Right lobe of liver (tissue), 6 donors: ENCODE results near the gene AXDND1. TPM values are rescaled to one million over a fixed set of nuclear protein-coding genes. Genes with fewer than 3 reads are reported as not detected.

ENCODE experiments used
- ATAC-seq, 4 donors: fragments of 200-7000 bp; cut with Tn5 transposase; one replicate each; pipeline ENCODE4 v1.9.1; 2020; ENCODE audit warnings: mild to moderate bottlenecking in 4 of 4, moderate library complexity in 4 of 4
- DNase-seq, 3 donors: peaks; one replicate each; pipeline ENCODE4 v3.0.0-alpha.2; 2020
- H3K27ac ChIP-seq, 3 donors: fragments of 200-600 bp; one replicate each; pipeline ENCODE4 v1.8.0; 2022
- H3K27me3 ChIP-seq, 2 donors: fragments of 200-600 bp; one replicate each; pipeline ENCODE4 v1.8.0; 2022
- H3K36me3 ChIP-seq, 4 donors: fragments of 200-600 bp; sonication (generic) in 1 of 4; one replicate each; pipeline versions ENCODE4 v1.5.1 to v1.8.0; 2017 to 2022; ENCODE audit warnings: control low read depth in 1 of 4
- H3K4me1 ChIP-seq, 4 donors: fragments of 200-600 bp; sonication (generic) in 1 of 4; one replicate each; pipeline versions ENCODE4 v1.5.1 to v1.8.0; 2017 to 2022; ENCODE audit warnings: control low read depth in 1 of 4
- H3K4me3 ChIP-seq, 3 donors: fragments of 200-600 bp; one replicate each; pipeline ENCODE4 v1.8.0; 2022
- H3K9me3 ChIP-seq, 4 donors: fragments of 200-600 bp; sonication (generic) in 1 of 4; one replicate each; pipeline versions ENCODE4 v1.5.1 to v1.8.0; 2017 to 2022; ENCODE audit warnings: control low read depth in 1 of 4
- POLR2A ChIP-seq: fragments of 450-650 bp; IDR thresholded peaks from one replicate; pipeline ENCODE4 v1.6.1; 2017; ENCODE audit warnings: antibody characterized with exemption, mild to moderate bottlenecking
- WGBS: methylation state at CpG from one replicate; pipeline ENCODE4 v1.1.6; 2018; ENCODE audit warnings: low coverage, low lambda C conversion rate; ENCODE audit not compliant: insufficient coverage; ENCODE audit errors: missing lambda C conversion rate; 5-methylcytosine and 5-hydroxymethylcytosine counted together
- intact Hi-C, 2 donors: fragments of 100-400 bp; cut with DNase I; formaldehyde crosslinking; loops; one replicate each; pipeline versions ENCODE4 v1.11.2 to v1.14.1; 2022
- total RNA-seq, 6 experiments: library from RNA; depleted of rRNA in 2 of 6; stranded (reverse); fragments of >200 nt in 2 of 6; fragmentation: NEBNext Ultra II Directional in 3 of 6; extraction: Animal tissue kit (Norgen Biotek cat#: 25700) in 3 of 6; gene quantifications; one replicate each; pipeline versions ENCODE4 v1.1.0 to v1.2.4, GENCODE V29; 2016 to 2023
- TF ChIP-seq, protein P1 (sequence below), 4 donors: fragments of 200-600 bp in 3 of 4; fragments of 450-650 bp in 1 of 4; IDR thresholded peaks; one replicate each; pipeline versions ENCODE4 v1.5.1 to v1.8.0; 2016 to 2022; ENCODE audit warnings: antibody characterized with exemption in 4 of 4, mild to moderate bottlenecking in 2 of 4
- donor health status: DM: no; HTN: yes; CAD: no.
- donor health status: DM: no; HTN: no; CAD: no.
- donor health status: DM: no; HTN: no; CAD: no.
- donor health status: DM: no; HTN: yes; CAD: no.
- donor health status: DM: no; HTN: yes; CAD: no.

The AXDND1 gene
- total RNA-seq, 6 experiments from 2014 or later: 0.09 TPM; not detected in 5

DNA sequence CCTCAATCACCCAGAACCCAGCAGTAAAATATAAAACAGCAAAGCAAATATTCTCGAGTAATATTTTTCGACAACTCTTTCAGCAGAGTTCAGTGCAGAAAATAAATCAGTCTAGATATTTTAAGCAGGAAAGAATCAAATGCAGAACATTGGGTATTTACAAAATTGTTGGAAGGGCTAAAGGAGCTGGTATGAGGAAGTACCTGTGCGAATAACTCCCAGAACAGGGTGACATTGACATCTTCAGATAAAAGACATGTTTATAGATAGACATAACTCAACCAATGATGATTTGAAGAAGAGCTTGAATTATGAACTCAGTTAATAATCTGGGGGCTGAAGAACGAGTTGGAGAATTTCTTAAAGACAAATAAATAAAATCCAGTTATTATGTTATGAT lies 6.4 kb downstream of the AXDND1 start:
- ATAC-seq: no peak
- intact Hi-C loops: loop anchor here in 1 of 2 donors (10.0 kb wide), 1 partner anchor 117 kb away; no protein-coding TSS in a partner anchor

DNA sequence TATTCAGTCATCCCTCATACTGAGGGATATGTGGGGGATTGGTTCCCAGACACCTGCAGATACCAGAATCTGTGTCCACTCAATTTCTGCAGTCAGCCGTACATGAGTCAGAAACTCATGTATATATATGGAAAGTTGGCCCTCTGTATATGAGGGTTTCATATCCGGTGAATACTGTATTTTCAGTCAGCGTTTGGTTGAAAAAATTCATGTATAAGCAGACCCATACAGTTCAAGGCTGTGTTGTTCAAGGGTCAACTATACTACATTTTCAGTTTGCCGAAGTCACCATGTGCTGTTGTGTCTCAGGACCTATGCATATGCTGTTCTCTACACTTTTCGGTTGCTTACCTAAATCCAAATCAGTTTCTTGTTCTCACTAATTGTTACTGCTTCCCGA lies 10.5 kb downstream of the AXDND1 start:
- no peak overlapping the region for H3K27ac ChIP-seq
- H3K36me3 ChIP-seq: no peaks in the 10 kb centered on the region
- no peak overlapping the region for H3K4me3 ChIP-seq
- no peaks in the 10 kb centered on the region for H3K9me3 ChIP-seq
- no peaks in the 10 kb centered on the region for H3K4me1 ChIP-seq
- intact Hi-C loops: loop anchor here in 1 of 2 donors (10.0 kb wide), 1 partner anchor 121 kb away; no protein-coding TSS in a partner anchor
- H3K27me3 ChIP-seq: no peaks in the 10 kb centered on the region
- ATAC-seq (no peak), DNase-seq (no peak)
- TF ChIP-seq, protein P1, sequence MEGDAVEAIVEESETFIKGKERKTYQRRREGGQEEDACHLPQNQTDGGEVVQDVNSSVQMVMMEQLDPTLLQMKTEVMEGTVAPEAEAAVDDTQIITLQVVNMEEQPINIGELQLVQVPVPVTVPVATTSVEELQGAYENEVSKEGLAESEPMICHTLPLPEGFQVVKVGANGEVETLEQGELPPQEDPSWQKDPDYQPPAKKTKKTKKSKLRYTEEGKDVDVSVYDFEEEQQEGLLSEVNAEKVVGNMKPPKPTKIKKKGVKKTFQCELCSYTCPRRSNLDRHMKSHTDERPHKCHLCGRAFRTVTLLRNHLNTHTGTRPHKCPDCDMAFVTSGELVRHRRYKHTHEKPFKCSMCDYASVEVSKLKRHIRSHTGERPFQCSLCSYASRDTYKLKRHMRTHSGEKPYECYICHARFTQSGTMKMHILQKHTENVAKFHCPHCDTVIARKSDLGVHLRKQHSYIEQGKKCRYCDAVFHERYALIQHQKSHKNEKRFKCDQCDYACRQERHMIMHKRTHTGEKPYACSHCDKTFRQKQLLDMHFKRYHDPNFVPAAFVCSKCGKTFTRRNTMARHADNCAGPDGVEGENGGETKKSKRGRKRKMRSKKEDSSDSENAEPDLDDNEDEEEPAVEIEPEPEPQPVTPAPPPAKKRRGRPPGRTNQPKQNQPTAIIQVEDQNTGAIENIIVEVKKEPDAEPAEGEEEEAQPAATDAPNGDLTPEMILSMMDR (IDR thresholded peaks at IDR 0.05): no peak
- TF ChIP-seq POLR2A: no peak
- 78% methylated on average over 6 of the region's 6 CpGs for WGBS

More for the DNA sequence above, 6.4 kb downstream of the AXDND1 start:
- TF ChIP-seq, protein P1 (IDR thresholded peaks at IDR 0.05): no peak
- TF ChIP-seq POLR2A: no peak
- Histone ChIP-seq H3K36me3 (no peaks in the 10 kb centered on the region), H3K27ac (no peak overlapping the region), H3K4me1 (no peaks in the 10 kb centered on the region), H3K4me3 (no peak overlapping the region), H3K27me3 (no peaks in the 10 kb centered on the region), H3K9me3 (no peaks in the 10 kb centered on the region)
- 65% methylated on average over 4 of the region's 4 CpGs for WGBS
- no peak for DNase-seq

DNA sequence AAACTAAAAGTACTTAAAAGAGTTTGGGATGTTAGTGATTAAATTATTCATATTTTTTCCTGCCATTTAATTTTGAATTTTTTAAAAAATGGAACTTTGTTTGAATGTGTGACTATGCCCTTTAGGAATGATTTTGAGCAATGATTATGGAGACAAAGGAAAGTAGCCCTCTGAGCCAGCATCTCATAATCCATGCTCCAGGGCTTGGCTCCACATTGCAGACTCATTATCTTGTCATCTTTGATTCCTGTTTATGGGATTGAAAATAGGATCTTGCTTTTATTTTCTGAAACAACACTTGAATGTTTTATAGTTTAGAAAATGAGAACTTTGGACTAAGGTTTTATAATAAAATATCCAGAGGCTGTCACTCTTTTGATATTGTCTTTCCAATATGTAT lies 14.5 kb downstream of the AXDND1 start:
- H3K9me3 ChIP-seq: no peaks in the 10 kb centered on the region
- ATAC-seq (no peak), DNase-seq (no peak)
- no peak for TF ChIP-seq POLR2A
- TF ChIP-seq, protein P1 (IDR thresholded peaks at IDR 0.05): no peak
- intact Hi-C loops: no loop called here
- no peak overlapping the region for H3K4me3 ChIP-seq
- H3K36me3 ChIP-seq: no peaks in the 10 kb centered on the region
- no peaks in the 10 kb centered on the region for H3K4me1 ChIP-seq
- no peaks in the 10 kb centered on the region for H3K27me3 ChIP-seq
- no peak overlapping the region for H3K27ac ChIP-seq

DNA sequence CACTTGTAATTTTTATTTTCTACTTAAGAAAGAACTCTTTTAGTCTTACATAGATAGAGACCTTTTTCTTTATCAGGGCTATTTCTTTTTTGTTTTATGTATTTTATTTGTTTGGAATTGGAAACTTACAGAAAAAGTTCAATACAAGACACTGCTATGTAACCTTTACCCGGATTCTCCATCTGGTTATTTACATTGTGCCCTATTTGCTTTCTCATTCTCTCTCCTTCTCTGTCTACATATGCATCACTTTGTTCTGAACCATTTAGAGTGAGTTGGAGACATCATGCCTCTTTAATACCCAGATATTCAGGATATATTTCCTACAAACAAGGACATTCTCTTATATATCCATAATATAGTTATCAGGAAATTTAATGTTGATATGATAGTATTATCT lies 18.3 kb downstream of the AXDND1 start:
- H3K27me3 ChIP-seq: no peaks in the 10 kb centered on the region
- TF ChIP-seq, protein P1 (IDR thresholded peaks at IDR 0.05): no peak
- no peak for TF ChIP-seq POLR2A
- 40% methylated on average over 1 of the region's 1 CpG for WGBS
- no peak overlapping the region for H3K27ac ChIP-seq
- no peaks in the 10 kb centered on the region for H3K9me3 ChIP-seq
- ATAC-seq: no peak
- H3K4me1 ChIP-seq: no peaks in the 10 kb centered on the region
- no peak overlapping the region for H3K4me3 ChIP-seq
- DNase-seq: no peak
- H3K36me3 ChIP-seq: no peaks in the 10 kb centered on the region
- intact Hi-C loops: no loop called here

DNA sequence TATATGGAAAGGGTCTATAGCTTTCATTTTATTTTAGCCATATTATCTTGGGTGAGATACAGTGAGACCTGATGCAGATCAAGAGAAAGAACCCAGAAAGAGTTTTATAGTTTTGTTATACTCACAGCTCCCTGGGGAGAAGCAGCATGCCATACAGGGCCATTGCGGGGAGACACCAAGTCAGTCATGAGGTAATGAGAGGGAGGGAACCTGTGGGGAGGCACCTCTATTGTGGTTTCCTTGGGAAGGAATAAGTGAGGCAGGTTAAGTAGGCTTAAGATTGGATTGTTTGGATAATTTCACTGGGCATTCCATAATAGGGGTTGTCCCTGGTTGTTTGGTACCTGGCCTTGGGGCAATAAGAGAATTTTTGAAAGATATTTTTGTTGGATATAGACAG lies 19.7 kb downstream of the AXDND1 start:
- H3K27ac ChIP-seq: no peak overlapping the region
- ATAC-seq (no peak), DNase-seq (no peak)
- TF ChIP-seq POLR2A: no peak
- TF ChIP-seq, protein P1 (IDR thresholded peaks at IDR 0.05): no peak
- H3K4me3 ChIP-seq: no peak overlapping the region
- H3K9me3 ChIP-seq: no peaks in the 10 kb centered on the region
- 80% methylated on average over 1 of the region's 1 CpG for WGBS
- no peaks in the 10 kb centered on the region for H3K36me3 ChIP-seq
- H3K27me3 ChIP-seq: no peaks in the 10 kb centered on the region
- no peaks in the 10 kb centered on the region for H3K4me1 ChIP-seq
- intact Hi-C loops: no loop called here
